HEK293 (cell line): ENCODE data around the gene ALDOC.
"Not testable (repeated sequence)": the region's sequence is repeated elsewhere in the genome, so short reads cannot be mapped to it uniquely, and the experiment has no call there.

Experiments
- CTCF ChIA-PET: fragments of 350-600 bp; formaldehyde crosslinking; extraction: SDS; loops from one replicate; lab custom pipeline; 2021; ENCODE audit warnings: antibody characterized with exemption; lab: Yijun Ruan, JAX
- POLR2A ChIA-PET: fragments of 300-600 bp; formaldehyde crosslinking; extraction: SDS; loops from one replicate; lab custom pipeline; 2020; ENCODE audit warnings: antibody characterized with exemption, inconsistent platforms; lab: Yijun Ruan, JAX
- H3K27ac ChIP-seq: fragments of 200-500 bp; sonication (Bioruptor generic); 2 replicates; pipeline ENCODE4 v1.5.1; 2014; ENCODE audit warnings: low read depth, low read length, control low read depth, inconsistent platforms; ENCODE audit errors: extremely low read depth
- H3K36me3 ChIP-seq, 2 experiments: fragments of 200-500 bp in 1 of 2; sonication (Bioruptor generic) in 1 of 2; 1 replicate in 1 of 2; 2 replicates in 1 of 2; pipeline ENCODE4 v1.5.1; 2014 to 2017; ENCODE audit warnings: inconsistent platforms in 2 of 2, low read length in 2 of 2; ENCODE audit not compliant: control insufficient read depth in 2 of 2, insufficient read depth in 1 of 2
- H3K4me1 ChIP-seq: fragments of 200-500 bp; sonication (Bioruptor generic); 2 replicates; pipeline ENCODE4 v1.5.1; 2014; ENCODE audit warnings: mild to moderate bottlenecking, low read length, inconsistent platforms; ENCODE audit not compliant: control insufficient read depth, insufficient read depth
- H3K4me3 ChIP-seq: 2 replicates; pipeline ENCODE4 v1.5.1; 2011; ENCODE audit warnings: low read depth, mild to moderate bottlenecking, control low read depth, low read length, moderate library complexity
- H3K9me3 ChIP-seq: fragments of 200-500 bp; sonication (Bioruptor generic); 2 replicates; pipeline ENCODE4 v1.5.1; 2014; ENCODE audit warnings: low read depth, low read length, inconsistent platforms; ENCODE audit not compliant: control insufficient read depth, insufficient read depth
- SETDB1 ChIP-seq: IDR thresholded peaks from one replicate; pipeline ENCODE4 v1.6.1; 2017; ENCODE audit warnings: mild to moderate bottlenecking, low read length, moderate library complexity, mixed read lengths; ENCODE audit not compliant: insufficient read length
- SP3 ChIP-seq: fragments of 450-650 bp; formaldehyde crosslinking; IDR thresholded peaks from 2 replicates; pipeline ENCODE4 v1.5.1; 2016; ENCODE audit warnings: missing biosample characterization, missing genetic modification characterization
- TCF7L2 ChIP-seq: IDR thresholded peaks from 2 replicates; pipeline ENCODE4 v1.6.1; 2011; ENCODE audit warnings: low read depth, mild to moderate bottlenecking, inconsistent platforms, low read length, moderate library complexity, borderline replicate concordance
- ZNF146 ChIP-seq: fragments of 450-650 bp; formaldehyde crosslinking; IDR thresholded peaks from 2 replicates; pipeline ENCODE4 v1.5.1; 2016; ENCODE audit warnings: missing biosample characterization, missing genetic modification characterization
- ZNF184 ChIP-seq: fragments of 450-650 bp; IDR thresholded peaks from 2 replicates; pipeline ENCODE4 v1.5.1; 2018; ENCODE audit warnings: missing biosample characterization, mild to moderate bottlenecking, missing genetic modification characterization
- ZNF37A ChIP-seq: fragments of 450-650 bp; IDR thresholded peaks from 2 replicates; pipeline ENCODE4 v1.5.1; 2018; ENCODE audit warnings: missing biosample characterization, missing genetic modification characterization
- ZNF391 ChIP-seq: fragments of 450-650 bp; formaldehyde crosslinking; IDR thresholded peaks from 2 replicates; pipeline ENCODE4 v1.5.1; 2016; ENCODE audit warnings: low read depth, missing biosample characterization, missing genetic modification characterization, borderline replicate concordance
- ZNF394 ChIP-seq: fragments of 450-650 bp; formaldehyde crosslinking; IDR thresholded peaks from 2 replicates; pipeline ENCODE4 v1.5.1; 2016; ENCODE audit warnings: missing biosample characterization, missing genetic modification characterization, mild to moderate bottlenecking, moderate library complexity, borderline replicate concordance
- ZNF433 ChIP-seq: fragments of 450-650 bp; formaldehyde crosslinking; IDR thresholded peaks from 2 replicates; pipeline ENCODE4 v1.5.1; 2016; ENCODE audit warnings: missing biosample characterization, missing genetic modification characterization, low read depth
- ZNF48 ChIP-seq: fragments of 450-650 bp; formaldehyde crosslinking; IDR thresholded peaks from 2 replicates; pipeline ENCODE4 v1.5.1; 2016; ENCODE audit warnings: missing biosample characterization, missing genetic modification characterization
- ZNF529 ChIP-seq: fragments of 450-650 bp; formaldehyde crosslinking; IDR thresholded peaks from 2 replicates; pipeline ENCODE4 v1.5.1; 2017; ENCODE audit warnings: missing genetic modification characterization, missing biosample characterization; ENCODE audit not compliant: insufficient replicate concordance
- ZNF791 ChIP-seq: fragments of 450-650 bp; formaldehyde crosslinking; IDR thresholded peaks from 2 replicates; pipeline ENCODE4 v1.5.1; 2016; ENCODE audit warnings: missing biosample characterization, missing genetic modification characterization
- TF ChIP-seq, protein P1 (sequence below): fragments of 450-650 bp; formaldehyde crosslinking; IDR thresholded peaks from 2 replicates; pipeline ENCODE4 v1.5.1; 2016; ENCODE audit warnings: missing biosample characterization, missing genetic modification characterization, low read depth

Gene ALDOC

DNA sequence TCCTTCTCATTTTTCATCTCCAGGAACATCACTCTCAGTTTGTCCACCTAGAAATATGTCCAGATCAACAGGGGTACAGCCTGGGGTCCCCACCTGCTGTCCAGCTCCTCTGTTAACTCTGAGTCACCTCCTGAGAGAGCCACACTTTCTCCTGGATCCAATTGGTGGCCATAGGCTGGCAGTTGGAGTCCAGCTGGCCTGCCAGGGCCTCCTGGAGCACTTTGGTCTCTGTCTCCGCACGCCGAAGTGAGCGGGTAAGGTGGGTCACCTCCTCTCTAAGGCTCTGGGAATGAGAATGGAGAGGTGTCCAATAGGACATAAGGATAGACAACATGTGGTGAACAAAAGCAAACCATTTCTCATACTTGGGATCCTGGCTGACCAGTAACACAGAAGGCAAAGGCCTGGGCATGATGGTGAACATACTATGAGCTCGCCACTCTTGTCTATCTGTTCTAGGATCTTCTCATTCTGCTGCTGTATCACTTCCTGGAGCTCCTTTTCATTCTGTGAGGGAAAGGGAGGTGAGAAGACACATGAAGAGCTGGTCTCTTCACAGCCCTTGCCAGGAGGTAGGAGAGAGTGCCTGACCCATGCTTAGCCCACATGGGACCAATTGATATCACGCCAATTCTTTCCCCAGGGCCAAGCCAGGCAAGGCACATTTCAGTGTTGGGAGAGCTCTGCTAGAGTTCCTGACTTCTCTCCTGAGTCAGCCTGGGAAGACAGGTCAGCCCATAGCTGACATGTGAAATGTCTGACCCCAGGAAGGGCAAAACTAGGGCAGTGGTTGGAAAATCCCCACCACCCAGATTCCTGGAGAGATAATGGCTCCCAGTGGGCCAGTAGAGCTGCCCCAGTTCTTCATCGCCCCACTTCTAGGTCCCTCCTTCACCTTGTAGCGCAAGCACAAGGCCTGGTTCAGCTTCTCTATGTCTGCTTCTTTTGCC is 1.8 kb upstream of the ALDOC start:
- Histone ChIP-seq H3K4me3 (no peak overlapping the region), H3K4me1 (no peaks in the 10 kb centered on the region), H3K9me3 (no peaks in the 10 kb centered on the region), H3K27ac (no peak overlapping the region), H3K36me3 (peaks cover 41 to 76% of the 10 kb centered on the region in 2 experiments)
- no peak for TF ChIP-seq ZNF433 (tag by site-specific recombination)
- no peak for TF ChIP-seq ZNF146
- TF ChIP-seq SETDB1, result no peak
- no peak for TF ChIP-seq TCF7L2
- no peak for TF ChIP-seq ZNF37A (tag by site-specific recombination)
- TF ChIP-seq, protein P1, sequence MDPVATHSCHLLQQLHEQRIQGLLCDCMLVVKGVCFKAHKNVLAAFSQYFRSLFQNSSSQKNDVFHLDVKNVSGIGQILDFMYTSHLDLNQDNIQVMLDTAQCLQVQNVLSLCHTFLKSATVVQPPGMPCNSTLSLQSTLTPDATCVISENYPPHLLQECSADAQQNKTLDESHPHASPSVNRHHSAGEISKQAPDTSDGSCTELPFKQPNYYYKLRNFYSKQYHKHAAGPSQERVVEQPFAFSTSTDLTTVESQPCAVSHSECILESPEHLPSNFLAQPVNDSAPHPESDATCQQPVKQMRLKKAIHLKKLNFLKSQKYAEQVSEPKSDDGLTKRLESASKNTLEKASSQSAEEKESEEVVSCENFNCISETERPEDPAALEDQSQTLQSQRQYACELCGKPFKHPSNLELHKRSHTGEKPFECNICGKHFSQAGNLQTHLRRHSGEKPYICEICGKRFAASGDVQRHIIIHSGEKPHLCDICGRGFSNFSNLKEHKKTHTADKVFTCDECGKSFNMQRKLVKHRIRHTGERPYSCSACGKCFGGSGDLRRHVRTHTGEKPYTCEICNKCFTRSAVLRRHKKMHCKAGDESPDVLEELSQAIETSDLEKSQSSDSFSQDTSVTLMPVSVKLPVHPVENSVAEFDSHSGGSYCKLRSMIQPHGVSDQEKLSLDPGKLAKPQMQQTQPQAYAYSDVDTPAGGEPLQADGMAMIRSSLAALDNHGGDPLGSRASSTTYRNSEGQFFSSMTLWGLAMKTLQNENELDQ (tag by site-specific recombination), result no peak
- no peak for TF ChIP-seq ZNF529 (tag by site-specific recombination)
- TF ChIP-seq ZNF791, result no peak
- TF ChIP-seq ZNF391, result no peak
- no peak for TF ChIP-seq SP3 (tag by site-specific recombination)
- TF ChIP-seq ZNF394 (tag by site-specific recombination), result no peak
- ChIA-PET CTCF (interaction anchor here (0.6 to 1.1 kb wide), 4 partner anchors 9 to 38 kb away, joined by 3 to 4 read pairs (median 4); no protein-coding TSS in a partner anchor), POLR2A (interaction anchor here (0.6 to 3.2 kb wide), 6 partner anchors 10 to 435 kb away, joined by 3 to 18 read pairs (median 6); partner anchors contain the start of gene UNC119)

DNA sequence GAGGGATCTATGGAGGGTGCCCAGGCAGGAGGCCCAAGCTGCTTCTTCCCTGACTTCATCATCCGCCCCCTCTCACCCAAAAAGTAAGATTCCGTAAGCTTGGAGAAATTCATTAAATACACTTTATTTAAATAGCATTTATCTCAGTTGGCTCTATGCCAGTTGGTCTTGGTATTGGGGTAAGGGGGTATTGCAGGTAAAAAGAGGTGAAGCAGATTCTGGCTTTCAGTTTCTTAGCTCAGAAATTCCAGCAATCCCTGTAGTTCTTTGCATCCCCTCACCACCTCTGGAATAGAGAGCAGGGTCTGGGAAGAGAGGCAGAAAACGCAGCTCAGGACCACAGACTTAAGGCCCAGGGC is 750 bp upstream of the ALDOC start:
- H3K36me3 ChIP-seq, result peaks cover 31 to 69% of the 10 kb centered on the region in 2 experiments
- H3K4me1 ChIP-seq, result no peaks in the 10 kb centered on the region
- TF ChIP-seq ZNF184 (tag by site-specific recombination) (0 out of 2 replicates have a peak, but pooled peaks have one; percentile 26), ZNF48 (tag by site-specific recombination) (no peak)
- no peaks in the 10 kb centered on the region for H3K9me3 ChIP-seq
- no peak overlapping the region for H3K4me3 ChIP-seq
- CTCF ChIA-PET, result interaction anchor here (0.8 to 1.0 kb wide), 2 partner anchors 12 to 30 kb away, joined by 3 read pairs; no protein-coding TSS in a partner anchor
- POLR2A ChIA-PET, result interaction anchor here (1.2 to 3.2 kb wide), 5 partner anchors 9 to 242 kb away, joined by 3 to 18 read pairs (median 9); partner anchors contain the start of gene IFT20
- H3K27ac ChIP-seq, result no peak overlapping the region

DNA sequence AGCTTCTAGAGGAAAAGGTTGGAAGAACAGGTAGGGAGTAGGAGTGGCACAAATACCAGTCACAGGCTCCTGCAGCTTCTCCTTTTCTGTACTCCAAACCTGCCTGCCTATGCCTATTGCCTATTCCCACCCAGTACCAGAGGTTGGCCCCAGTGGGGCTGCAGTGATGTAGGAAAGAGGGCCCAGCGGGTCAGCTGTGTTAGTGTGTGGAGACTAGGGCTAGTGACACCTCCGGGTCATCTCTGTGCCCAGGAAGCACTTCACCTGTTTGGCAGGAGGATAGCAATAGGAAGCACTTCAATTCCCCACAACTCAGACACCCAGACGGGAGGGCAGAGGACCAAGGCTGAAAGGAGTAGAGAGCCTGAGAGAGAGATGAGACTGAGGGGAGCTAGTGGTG is 679 bp downstream of the ALDOC start:
- H3K4me1 ChIP-seq, H3K27ac ChIP-seq, H3K4me3 ChIP-seq, H3K9me3 ChIP-seq: not testable (repeated sequence)
- POLR2A ChIA-PET, result interaction anchor here (1.2 to 2.4 kb wide), 4 partner anchors 12 to 25 kb away, joined by 4 to 12 read pairs (median 7); no protein-coding TSS in a partner anchor
- CTCF ChIA-PET, result interaction anchor here (0.6 to 1.8 kb wide), 3 partner anchors 25 to 36 kb away, joined by 4 to 11 read pairs (median 8); no protein-coding TSS in a partner anchor
- peaks cover 24 to 57% of the 10 kb centered on the region in 2 experiments for H3K36me3 ChIP-seq
